Fibroblast of skin of left quadriceps (primary cell): ENCODE results near the gene MTLN.
"Not testable (repeated sequence)": the region's sequence is repeated elsewhere in the genome, so short reads cannot be mapped to it uniquely, and the experiment has no call there.

Source experiments
- DNase-seq, 2 experiments: peaks; one replicate each; pipeline ENCODE4 v3.0.0-alpha.2; 2013; ENCODE audit warnings: low read depth in 2 of 2

MTLN gene

DNA sequence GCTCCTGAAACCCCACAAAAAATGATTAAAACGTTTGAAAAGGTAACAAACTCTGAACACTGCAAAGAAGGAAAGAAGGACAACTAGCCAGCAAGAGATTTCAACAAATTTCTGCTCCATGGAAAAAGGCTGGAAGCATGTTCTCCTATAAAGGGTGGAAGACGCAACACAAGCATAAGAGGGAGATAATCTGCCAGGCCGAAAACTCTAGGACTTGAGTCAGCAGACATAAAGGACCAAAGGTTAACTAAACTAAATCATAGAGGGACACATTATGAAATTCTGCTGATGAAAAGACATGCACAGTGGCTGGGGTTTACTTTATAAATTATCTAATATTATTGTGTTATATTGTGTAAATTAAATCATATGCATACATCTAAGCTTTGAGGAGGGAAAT, 14.3 kb downstream of the MTLN start:
- no peak for DNase-seq

DNA sequence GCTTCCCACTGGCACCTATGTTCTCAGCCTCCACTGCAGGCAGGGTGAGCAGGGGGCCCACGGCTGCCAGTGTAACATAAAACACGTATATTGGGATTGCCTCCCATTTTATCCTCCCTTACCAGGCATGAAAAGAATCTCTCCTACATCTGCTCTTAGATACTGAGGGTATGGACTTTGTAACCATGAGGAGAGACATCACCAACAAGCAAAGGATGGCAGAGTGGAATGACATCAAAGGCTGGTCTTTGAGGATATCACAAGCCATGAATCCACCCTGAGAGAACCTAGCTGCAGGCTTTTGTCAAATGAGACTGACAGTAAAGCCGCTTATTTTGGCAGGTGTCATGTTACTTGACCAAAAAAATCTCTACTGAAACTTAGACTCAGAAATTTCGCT, 14.9 kb downstream of the MTLN start:
- DNase-seq: no peak

DNA sequence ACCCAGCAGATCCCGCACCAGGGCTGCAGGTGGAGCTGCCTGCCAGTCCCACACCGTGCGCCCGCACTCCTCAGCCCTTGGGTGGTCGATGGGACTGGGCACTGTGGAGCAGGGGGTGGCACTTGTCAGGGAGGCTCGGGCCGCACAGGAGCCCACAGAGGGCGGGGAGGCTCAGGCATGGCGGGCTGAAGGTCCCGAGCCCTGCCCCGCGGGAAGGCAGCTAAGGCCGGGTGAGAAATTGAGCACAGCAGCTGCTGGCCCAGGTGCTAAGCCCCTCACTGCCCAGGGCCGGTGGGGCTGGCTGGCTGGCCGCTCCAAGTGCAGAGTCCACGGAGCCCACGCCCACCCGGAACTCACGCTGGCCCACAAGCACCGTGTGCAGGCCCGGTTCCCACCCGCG, 22.2 kb downstream of the MTLN start:
- DNase-seq: not testable (repeated sequence)

DNA sequence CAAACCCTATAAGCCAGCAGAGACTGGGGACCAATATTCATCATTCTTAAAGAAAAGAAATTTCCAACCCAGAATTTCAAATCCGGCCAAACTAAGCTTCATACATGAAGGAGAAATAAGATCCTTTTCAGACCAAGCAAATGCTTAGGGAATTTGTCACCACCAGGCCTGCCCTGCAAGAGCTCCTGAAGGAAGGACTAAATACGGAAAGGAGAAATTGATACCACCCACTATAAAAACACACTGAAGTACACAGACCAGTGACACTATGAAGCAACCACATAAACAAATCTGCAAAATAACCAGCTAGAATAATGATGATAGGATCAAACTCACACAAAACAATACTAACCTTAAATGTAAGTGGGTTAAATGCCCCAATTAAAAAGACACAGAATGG, 29.9 kb downstream of the MTLN start:
- DNase-seq: no peak

DNA sequence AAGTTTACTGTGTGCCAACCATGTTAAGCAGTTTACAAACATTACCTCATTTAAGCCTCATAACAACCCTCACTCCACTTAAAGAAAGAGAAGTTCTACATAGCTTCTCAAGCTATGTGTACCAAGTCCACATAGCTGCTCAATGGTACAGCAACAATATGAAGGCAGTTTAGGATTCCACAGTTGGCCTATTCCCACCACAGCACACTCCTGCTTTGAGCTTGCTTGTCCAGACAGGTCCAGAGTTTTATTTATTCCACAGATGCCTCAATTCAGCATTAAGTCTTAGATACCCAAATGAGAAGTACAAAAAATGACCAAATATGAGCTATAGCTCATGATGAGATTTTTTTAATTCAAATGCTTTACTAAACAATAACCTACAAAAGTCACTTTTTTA, 32.3 kb downstream of the MTLN start:
- no peak for DNase-seq

DNA sequence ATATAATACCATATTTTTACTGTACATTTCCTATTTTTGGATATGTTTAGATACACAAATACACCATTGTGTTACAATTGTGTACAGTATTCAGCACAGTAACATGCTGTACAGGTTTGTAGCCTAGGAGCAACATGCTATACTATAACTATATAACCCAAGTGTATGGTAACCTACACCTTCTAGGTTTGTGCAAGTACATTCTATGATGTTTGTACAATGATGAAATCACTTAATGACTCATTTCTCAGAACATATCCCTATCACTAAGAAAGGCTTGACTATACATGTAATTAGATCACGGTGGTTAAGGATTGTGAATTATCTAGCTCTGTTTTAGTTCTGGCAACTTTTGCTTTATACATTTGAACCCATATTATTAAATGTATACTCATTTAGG, 38.8 kb downstream of the MTLN start:
- DNase-seq: peak in 1 of 2 experiments; percentile 14

DNA sequence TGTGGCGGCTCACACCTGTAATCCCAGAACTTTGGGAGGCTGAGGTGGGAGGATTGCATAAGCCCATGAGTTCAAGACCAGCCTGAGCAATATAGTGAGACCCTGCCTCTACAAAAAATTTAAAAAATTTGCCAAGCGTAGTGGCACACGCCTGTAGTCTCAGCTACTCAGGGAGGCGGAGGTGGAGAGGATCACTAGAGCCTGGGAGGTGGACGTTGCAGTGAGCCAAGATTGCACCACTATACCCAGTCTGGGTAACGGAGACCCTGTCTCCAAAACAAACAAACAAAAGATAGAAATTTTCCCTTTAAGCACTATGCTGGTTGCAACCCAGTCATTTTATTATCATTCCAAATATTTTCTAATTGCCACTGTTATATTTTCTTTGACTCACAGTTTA, 39.8 kb downstream of the MTLN start:
- DNase-seq: no peak

DNA sequence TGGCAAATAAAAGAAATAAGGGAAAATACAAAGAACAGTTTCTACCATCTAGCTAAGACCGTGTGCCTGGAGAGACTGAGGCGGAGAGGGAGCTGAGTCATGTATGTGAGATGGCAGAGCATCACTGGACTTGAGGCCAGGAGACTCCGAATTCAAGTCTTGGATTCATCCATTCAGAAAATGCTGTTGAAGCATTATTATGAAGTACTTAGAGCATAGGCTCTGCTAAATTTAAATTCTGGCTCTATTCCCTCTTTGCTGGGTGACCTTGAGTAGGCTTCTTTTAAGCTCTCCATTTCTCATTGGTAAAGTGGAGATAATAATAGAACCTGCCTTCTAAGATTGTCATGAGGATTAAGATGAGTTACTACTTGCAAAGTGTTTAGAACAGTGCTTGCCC, 42.2 kb downstream of the MTLN start:
- no peak for DNase-seq

DNA sequence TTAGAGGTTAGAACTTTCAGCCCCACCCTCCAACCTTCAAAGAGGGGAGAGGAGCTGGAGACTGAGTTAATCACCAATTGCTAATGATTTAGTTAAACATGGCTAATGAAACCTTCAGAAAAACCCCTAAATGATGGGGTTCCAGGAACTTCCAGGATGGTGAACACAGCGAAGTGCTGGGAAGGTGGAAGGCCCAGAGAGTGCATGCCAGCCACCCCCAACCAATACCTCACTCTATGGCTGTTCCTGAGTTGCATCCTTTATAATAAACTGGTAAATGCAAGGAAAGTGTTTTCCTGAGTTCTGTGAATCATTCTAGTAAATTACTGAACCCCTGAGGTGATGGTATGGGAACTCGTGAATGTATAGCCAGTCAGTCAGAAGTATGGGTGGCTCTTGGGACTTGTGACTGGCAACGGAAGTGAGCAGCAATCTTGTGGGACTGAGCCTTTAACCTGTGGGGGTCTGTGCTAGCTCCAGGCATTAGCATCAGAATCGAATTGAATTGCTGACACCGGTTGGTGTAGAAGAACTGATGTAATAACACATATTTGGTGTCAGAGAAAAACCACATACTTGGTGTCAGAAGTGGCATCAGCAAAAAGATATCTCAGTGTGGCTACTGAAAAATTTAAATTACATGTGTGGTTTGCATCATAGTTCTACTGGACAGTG, 44.9 kb downstream of the MTLN start:
- DNase-seq: peak in 1 of 2 experiments; percentile 12

DNA sequence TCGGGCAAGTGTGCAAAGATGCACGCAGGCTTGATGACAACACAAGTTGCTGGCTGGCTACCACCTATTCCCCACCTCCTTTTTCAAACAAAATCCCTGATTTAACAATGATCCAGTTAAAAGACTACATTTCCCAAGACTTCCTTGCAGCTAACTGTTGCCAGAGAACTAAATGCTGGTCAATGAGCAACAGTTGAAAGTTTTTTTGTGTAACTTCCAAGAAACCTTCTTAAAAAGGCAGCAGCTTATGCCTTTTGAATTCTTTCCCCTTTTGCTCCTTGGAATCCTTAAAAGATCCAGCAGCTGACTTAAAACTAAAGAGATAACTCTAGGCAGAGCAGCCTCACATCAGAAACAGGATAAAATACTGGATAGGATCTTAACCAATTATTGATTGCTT, 46.1 kb downstream of the MTLN start:
- no peak for DNase-seq
